Liver (tissue), 3 donors: ENCODE data around the gene ABCE1.

Experiments
- ATF3 ChIP-seq: IDR thresholded peaks from 2 replicates; pipeline ENCODE4 v1.6.1; 2016; ENCODE audit warnings: antibody characterized with exemption
- CTCF ChIP-seq: fragments of 150-350 bp; IDR thresholded peaks from 2 replicates; pipeline ENCODE4 v1.5.1; 2017; ENCODE audit warnings: improper control_type of control experiment, low read depth, low read length; ENCODE audit not compliant: missing input control
- FOXA1 ChIP-seq: IDR thresholded peaks from 2 replicates; pipeline ENCODE4 v1.6.1; 2016; ENCODE audit warnings: antibody characterized with exemption
- MAX ChIP-seq: IDR thresholded peaks from 2 replicates; pipeline ENCODE4 v1.6.1; 2016; ENCODE audit warnings: antibody characterized with exemption
- SP1 ChIP-seq: IDR thresholded peaks from 2 replicates; pipeline ENCODE4 v1.6.1; 2018; ENCODE audit warnings: antibody characterized with exemption, mild to moderate bottlenecking
- YY1 ChIP-seq: IDR thresholded peaks from 2 replicates; pipeline ENCODE4 v1.6.1; 2016; ENCODE audit warnings: antibody characterized with exemption, mild to moderate bottlenecking
- ZBTB33 ChIP-seq: IDR thresholded peaks from 2 replicates; pipeline ENCODE4 v1.6.1; 2016; ENCODE audit warnings: antibody characterized with exemption
- TF ChIP-seq, protein P1 (sequence below): IDR thresholded peaks from 2 replicates; pipeline ENCODE4 v1.6.1; 2016; ENCODE audit warnings: antibody characterized with exemption, mild to moderate bottlenecking
- donor health status: healthy.
- donor health status: healthy.

DNA sequence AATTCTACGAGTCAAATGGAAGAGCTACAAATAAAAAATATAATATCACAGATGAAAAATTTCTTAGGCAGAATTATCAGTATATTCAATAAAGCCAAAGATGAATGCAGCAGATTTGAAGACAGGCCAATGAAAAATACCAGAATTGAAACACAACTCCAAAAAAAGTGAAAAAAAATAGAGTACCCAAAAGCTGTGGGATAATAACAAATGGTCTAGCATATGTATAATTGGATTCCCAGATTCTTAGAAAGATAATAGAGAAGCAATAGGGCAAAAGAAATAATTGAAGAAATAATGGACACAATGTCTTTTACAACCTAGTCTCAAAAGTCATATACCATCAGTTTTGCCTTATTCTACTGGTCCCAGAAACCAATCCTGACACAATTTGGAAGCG, 4.5 kb upstream of the ABCE1 start:
- TF ChIP-seq SP1: no peak
- TF ChIP-seq ZBTB33: no peak
- no peak for TF ChIP-seq FOXA1
- TF ChIP-seq, protein P1, sequence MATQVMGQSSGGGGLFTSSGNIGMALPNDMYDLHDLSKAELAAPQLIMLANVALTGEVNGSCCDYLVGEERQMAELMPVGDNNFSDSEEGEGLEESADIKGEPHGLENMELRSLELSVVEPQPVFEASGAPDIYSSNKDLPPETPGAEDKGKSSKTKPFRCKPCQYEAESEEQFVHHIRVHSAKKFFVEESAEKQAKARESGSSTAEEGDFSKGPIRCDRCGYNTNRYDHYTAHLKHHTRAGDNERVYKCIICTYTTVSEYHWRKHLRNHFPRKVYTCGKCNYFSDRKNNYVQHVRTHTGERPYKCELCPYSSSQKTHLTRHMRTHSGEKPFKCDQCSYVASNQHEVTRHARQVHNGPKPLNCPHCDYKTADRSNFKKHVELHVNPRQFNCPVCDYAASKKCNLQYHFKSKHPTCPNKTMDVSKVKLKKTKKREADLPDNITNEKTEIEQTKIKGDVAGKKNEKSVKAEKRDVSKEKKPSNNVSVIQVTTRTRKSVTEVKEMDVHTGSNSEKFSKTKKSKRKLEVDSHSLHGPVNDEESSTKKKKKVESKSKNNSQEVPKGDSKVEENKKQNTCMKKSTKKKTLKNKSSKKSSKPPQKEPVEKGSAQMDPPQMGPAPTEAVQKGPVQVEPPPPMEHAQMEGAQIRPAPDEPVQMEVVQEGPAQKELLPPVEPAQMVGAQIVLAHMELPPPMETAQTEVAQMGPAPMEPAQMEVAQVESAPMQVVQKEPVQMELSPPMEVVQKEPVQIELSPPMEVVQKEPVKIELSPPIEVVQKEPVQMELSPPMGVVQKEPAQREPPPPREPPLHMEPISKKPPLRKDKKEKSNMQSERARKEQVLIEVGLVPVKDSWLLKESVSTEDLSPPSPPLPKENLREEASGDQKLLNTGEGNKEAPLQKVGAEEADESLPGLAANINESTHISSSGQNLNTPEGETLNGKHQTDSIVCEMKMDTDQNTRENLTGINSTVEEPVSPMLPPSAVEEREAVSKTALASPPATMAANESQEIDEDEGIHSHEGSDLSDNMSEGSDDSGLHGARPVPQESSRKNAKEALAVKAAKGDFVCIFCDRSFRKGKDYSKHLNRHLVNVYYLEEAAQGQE: no peak
- TF ChIP-seq CTCF: no peak
- TF ChIP-seq ATF3: no peak
- TF ChIP-seq MAX: no peak
- TF ChIP-seq YY1: no peak
